ENCODE data around the gene DNAI7.

The DNAI7 gene

DNA sequence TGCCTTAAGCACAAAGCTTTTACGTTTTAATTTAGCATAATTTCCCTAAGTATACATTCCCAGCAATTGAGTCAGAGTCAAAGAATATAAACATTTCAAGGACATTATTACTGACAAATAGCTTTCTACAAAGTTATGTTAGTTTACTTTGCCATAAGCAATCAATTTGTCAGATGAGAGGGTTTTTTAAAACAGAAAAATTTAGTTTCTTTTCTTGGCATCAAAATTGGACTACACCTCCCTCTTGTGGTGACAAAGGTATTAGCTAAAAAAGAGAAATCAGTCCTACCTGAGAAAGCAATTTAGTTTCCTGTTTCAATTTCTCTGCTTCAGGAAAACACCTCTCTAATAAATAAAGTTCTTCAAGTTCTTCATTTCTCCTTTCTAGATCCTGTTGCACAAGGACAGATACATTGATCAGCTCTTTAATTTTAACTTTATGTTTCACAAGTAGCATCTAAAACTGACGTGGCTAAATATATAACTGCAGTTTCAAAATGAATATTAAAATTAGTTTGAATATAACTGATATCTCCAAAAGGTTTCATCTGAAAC, 39.9 kb downstream of the DNAI7 start:
- H3K9me3 Mint-ChIP-seq: no peaks in the 10 kb centered on the region
- H3K36me3 Mint-ChIP-seq (ENCODE audit: insufficient read depth): no peaks in the 10 kb centered on the region
- no peaks in the 10 kb centered on the region for H3K27me3 Mint-ChIP-seq
- no peaks in the 10 kb centered on the region for H3K4me1 Mint-ChIP-seq
- ATAC-seq (replicated peaks; ENCODE audit: extremely low read depth, poor library complexity, severe bottlenecking) (no peak), DNase-seq (ENCODE audit: low spot score in 2 of 2) (no peak)
- H3K27ac Mint-ChIP-seq (ENCODE audit: low read depth): peak overlapping the region; percentile 46
- H3K4me3 Mint-ChIP-seq: no peak overlapping the region

DNA sequence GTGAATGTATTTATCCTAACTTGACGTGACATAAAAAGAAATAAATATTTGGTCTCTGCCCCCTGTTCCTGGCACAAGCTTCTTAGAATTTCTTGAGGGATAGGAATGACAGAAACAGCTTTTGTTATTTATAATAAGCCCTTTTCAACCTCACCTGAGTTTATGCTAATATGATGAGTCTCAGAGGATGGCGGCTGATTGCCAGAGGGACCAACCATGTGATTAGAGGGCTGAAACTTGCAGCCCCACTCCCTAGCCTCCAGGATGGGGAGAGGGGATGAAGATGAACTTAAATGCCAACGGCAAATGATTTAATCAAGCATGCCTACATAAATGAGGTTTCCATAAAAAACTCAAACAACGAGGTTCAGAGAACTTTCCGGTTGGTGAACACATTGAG, 42.9 kb downstream of the DNAI7 start:
- Mint-ChIP-seq H3K4me3 (no peak overlapping the region), H3K36me3 (ENCODE audit: insufficient read depth) (no peaks in the 10 kb centered on the region), H3K27me3 (no peaks in the 10 kb centered on the region), H3K27ac (ENCODE audit: low read depth) (no peak overlapping the region), H3K4me1 (no peaks in the 10 kb centered on the region), H3K9me3 (no peaks in the 10 kb centered on the region)
- DNase-seq (ENCODE audit: low spot score in 2 of 2) (no peak), ATAC-seq (replicated peaks; ENCODE audit: extremely low read depth, poor library complexity, severe bottlenecking) (no peak)

GRCh38 chr12:25151476-25151875, 43.5 kb downstream of the DNAI7 start:
- Mint-ChIP-seq H3K27me3 (no peaks in the 10 kb centered on the region), H3K4me1 (no peaks in the 10 kb centered on the region), H3K4me3 (no peak overlapping the region), H3K36me3 (ENCODE audit: insufficient read depth) (no peaks in the 10 kb centered on the region), H3K9me3 (no peaks in the 10 kb centered on the region), H3K27ac (ENCODE audit: low read depth) (no peak overlapping the region)
- no peak for DNase-seq (ENCODE audit: low spot score in 2 of 2)
- no peak for ATAC-seq (replicated peaks; ENCODE audit: extremely low read depth, poor library complexity, severe bottlenecking)

DNA sequence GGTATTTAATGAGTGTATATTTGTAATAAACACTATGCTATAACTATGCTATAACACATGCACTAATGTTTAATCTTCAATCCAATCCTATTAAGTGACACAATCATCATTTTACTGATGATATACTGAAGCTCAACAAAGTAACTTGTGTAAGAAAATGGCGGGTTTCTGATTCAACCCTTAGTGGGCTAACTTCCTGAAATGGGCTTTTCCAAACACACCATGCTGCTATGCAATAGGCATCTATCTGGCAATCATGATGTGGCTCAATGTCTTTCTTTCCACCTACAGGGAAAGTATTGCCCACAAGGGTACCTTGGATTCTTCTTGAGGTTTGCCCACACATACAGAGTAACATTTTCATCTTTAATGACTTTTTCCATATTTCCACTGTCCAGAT, 48.3 kb downstream of the DNAI7 start:
- H3K27me3 Mint-ChIP-seq: no peaks in the 10 kb centered on the region
- no peak overlapping the region for H3K27ac Mint-ChIP-seq (ENCODE audit: low read depth)
- ATAC-seq (replicated peaks; ENCODE audit: extremely low read depth, poor library complexity, severe bottlenecking) (no peak), DNase-seq (ENCODE audit: low spot score in 2 of 2) (no peak)
- no peaks in the 10 kb centered on the region for H3K4me1 Mint-ChIP-seq
- H3K4me3 Mint-ChIP-seq: no peak overlapping the region
- no peaks in the 10 kb centered on the region for H3K9me3 Mint-ChIP-seq
- no peaks in the 10 kb centered on the region for H3K36me3 Mint-ChIP-seq (ENCODE audit: insufficient read depth)

DNA sequence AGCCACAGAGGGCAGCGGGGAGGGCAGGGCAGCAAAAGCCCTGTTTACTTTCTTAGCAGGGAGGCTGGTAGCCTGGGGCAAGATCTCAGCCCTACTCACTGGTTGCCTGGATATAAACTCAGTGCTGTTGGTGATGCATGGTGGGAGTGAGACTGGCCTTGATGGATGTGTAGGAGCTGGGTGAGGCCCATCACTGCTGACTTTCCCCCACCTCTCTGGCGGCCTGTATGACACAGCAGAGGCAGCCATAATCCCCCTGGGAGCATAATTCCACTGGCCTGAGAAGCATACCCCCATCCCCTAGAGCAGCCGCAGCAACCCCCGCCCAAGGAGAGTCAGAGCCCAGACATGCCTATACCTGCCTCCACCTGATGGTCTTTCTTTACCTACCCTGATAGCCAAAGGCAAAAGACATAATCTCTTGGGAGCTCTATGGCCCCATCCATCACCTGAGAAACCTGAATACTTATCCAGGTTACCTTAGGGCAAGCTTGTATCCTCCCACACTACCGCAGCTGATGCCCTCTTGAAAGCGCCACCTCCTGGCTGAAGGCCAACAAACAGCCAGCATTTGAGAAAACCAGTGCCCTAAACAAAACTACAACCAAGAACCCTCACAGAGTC, 59.3 kb downstream of the DNAI7 start:
- H3K27me3 Mint-ChIP-seq: no peaks in the 10 kb centered on the region
- no peaks in the 10 kb centered on the region for H3K36me3 Mint-ChIP-seq (ENCODE audit: insufficient read depth)
- DNase-seq (ENCODE audit: low spot score in 2 of 2) (no peak), ATAC-seq (replicated peaks; ENCODE audit: extremely low read depth, poor library complexity, severe bottlenecking) (no peak)
- H3K4me3 Mint-ChIP-seq: no peak overlapping the region
- no peaks in the 10 kb centered on the region for H3K4me1 Mint-ChIP-seq
- H3K9me3 Mint-ChIP-seq: no peaks in the 10 kb centered on the region
- H3K27ac Mint-ChIP-seq (ENCODE audit: low read depth): no peak overlapping the region

GRCh38 chr12:25131270-25131669, 63.7 kb downstream of the DNAI7 start:
- ATAC-seq (replicated peaks; ENCODE audit: extremely low read depth, poor library complexity, severe bottlenecking) (no peak), DNase-seq (ENCODE audit: low spot score in 2 of 2) (no peak)
- Mint-ChIP-seq H3K36me3 (ENCODE audit: insufficient read depth) (no peaks in the 10 kb centered on the region), H3K27ac (ENCODE audit: low read depth) (no peak overlapping the region), H3K4me1 (no peaks in the 10 kb centered on the region), H3K4me3 (no peak overlapping the region), H3K27me3 (no peaks in the 10 kb centered on the region), H3K9me3 (no peaks in the 10 kb centered on the region)

GRCh38 chr12:25130741-25131188, 64.2 kb downstream of the DNAI7 start:
- Mint-ChIP-seq H3K9me3 (no peaks in the 10 kb centered on the region), H3K4me1 (no peaks in the 10 kb centered on the region), H3K36me3 (ENCODE audit: insufficient read depth) (no peaks in the 10 kb centered on the region), H3K27me3 (no peaks in the 10 kb centered on the region), H3K27ac (ENCODE audit: low read depth) (no peak overlapping the region), H3K4me3 (no peak overlapping the region)
- no peak for DNase-seq (ENCODE audit: low spot score in 2 of 2)
- no peak for ATAC-seq (replicated peaks; ENCODE audit: extremely low read depth, poor library complexity, severe bottlenecking)

- Mint-ChIP-seq H3K4me1 (no peaks in the 10 kb centered on the region), H3K27me3 (no peaks in the 10 kb centered on the region), H3K27ac (ENCODE audit: low read depth) (no peak overlapping the region), H3K36me3 (ENCODE audit: insufficient read depth) (no peaks in the 10 kb centered on the region), H3K4me3 (no peak overlapping the region), H3K9me3 (no peaks in the 10 kb centered on the region)
- DNase-seq (ENCODE audit: low spot score in 2 of 2) (no peak), ATAC-seq (replicated peaks; ENCODE audit: extremely low read depth, poor library complexity, severe bottlenecking) (no peak)
Measured at GRCh38 chr12:25126746-25127145, 68.2 kb downstream of the DNAI7 start.

- no peaks in the 10 kb centered on the region for H3K9me3 Mint-ChIP-seq
- H3K27me3 Mint-ChIP-seq: no peaks in the 10 kb centered on the region
- ATAC-seq (replicated peaks; ENCODE audit: extremely low read depth, poor library complexity, severe bottlenecking) (no peak), DNase-seq (ENCODE audit: low spot score in 2 of 2) (no peak)
- H3K4me1 Mint-ChIP-seq: no peaks in the 10 kb centered on the region
- H3K27ac Mint-ChIP-seq (ENCODE audit: low read depth): no peak overlapping the region
- H3K36me3 Mint-ChIP-seq (ENCODE audit: insufficient read depth): no peaks in the 10 kb centered on the region
- H3K4me3 Mint-ChIP-seq: no peak overlapping the region
Measured at GRCh38 chr12:25126101-25126500, 68.9 kb downstream of the DNAI7 start.

- ATAC-seq (replicated peaks; ENCODE audit: extremely low read depth, poor library complexity, severe bottlenecking) (no peak), DNase-seq (ENCODE audit: low spot score in 2 of 2) (no peak)
- Mint-ChIP-seq H3K27ac (ENCODE audit: low read depth) (no peak overlapping the region), H3K4me1 (peaks cover 4% of the 10 kb centered on the region), H3K36me3 (ENCODE audit: insufficient read depth) (no peaks in the 10 kb centered on the region), H3K9me3 (no peaks in the 10 kb centered on the region), H3K27me3 (no peaks in the 10 kb centered on the region), H3K4me3 (no peak overlapping the region)
Measured at GRCh38 chr12:25124493-25124892, 70.5 kb downstream of the DNAI7 start.

DNA sequence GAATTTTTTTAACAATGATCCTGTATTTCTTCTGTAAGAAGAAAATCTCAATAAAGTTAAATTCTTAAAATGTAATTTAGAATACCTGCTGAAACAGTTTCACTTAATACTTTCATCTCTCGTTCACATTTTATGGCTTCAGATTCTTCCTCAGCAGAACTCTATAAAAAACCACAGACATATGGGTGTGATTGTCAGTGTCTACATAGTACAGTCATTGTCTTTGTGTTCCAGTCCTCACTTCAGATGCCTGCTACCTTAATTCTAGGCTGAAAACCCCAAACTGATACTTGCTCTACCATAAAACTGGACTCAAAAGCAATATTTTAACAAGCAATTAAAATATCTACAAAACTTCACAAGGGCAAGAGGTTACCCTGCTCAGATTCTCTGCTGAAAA, 71.8 kb downstream of the DNAI7 start:
- Mint-ChIP-seq H3K27me3 (no peaks in the 10 kb centered on the region), H3K36me3 (ENCODE audit: insufficient read depth) (no peaks in the 10 kb centered on the region), H3K4me3 (no peak overlapping the region), H3K9me3 (no peaks in the 10 kb centered on the region), H3K4me1 (peaks cover 6% of the 10 kb centered on the region), H3K27ac (ENCODE audit: low read depth) (no peak overlapping the region)
- DNase-seq (ENCODE audit: low spot score in 2 of 2): no peak
- ATAC-seq (replicated peaks; ENCODE audit: extremely low read depth, poor library complexity, severe bottlenecking): no peak

GRCh38 chr12:25121916-25122315, 73.0 kb downstream of the DNAI7 start:
- no peak for DNase-seq (ENCODE audit: low spot score in 2 of 2)
- Mint-ChIP-seq H3K27ac (ENCODE audit: low read depth) (no peak overlapping the region), H3K9me3 (no peaks in the 10 kb centered on the region), H3K4me1 (peaks cover 6% of the 10 kb centered on the region), H3K4me3 (no peak overlapping the region), H3K27me3 (no peaks in the 10 kb centered on the region), H3K36me3 (ENCODE audit: insufficient read depth) (no peaks in the 10 kb centered on the region)
- ATAC-seq (replicated peaks; ENCODE audit: extremely low read depth, poor library complexity, severe bottlenecking): no peak

- Mint-ChIP-seq H3K27me3 (no peaks in the 10 kb centered on the region), H3K4me1 (peaks cover 6% of the 10 kb centered on the region), H3K27ac (ENCODE audit: low read depth) (no peak overlapping the region), H3K9me3 (no peaks in the 10 kb centered on the region), H3K36me3 (ENCODE audit: insufficient read depth) (no peaks in the 10 kb centered on the region), H3K4me3 (no peak overlapping the region)
- DNase-seq (ENCODE audit: low spot score in 2 of 2): no peak
- ATAC-seq (replicated peaks; ENCODE audit: extremely low read depth, poor library complexity, severe bottlenecking): no peak
Measured at GRCh38 chr12:25121110-25121509, 73.8 kb downstream of the DNAI7 start.
